Breast epithelium (tissue), 4 donors: ENCODE results near the gene FAM219B. TPM values are rescaled to one million over a fixed set of nuclear protein-coding genes. Genes with fewer than 3 reads are reported as not detected.

ENCODE experiments used
- DNase-seq, 2 donors: peaks; one replicate each; pipeline ENCODE4 v3.0.0-alpha.2; 2019; ENCODE audit warnings: low spot score in 2 of 2
- H3K27ac ChIP-seq, 2 donors: fragments of 200-600 bp; sonication (generic) in 1 of 2; one replicate each; pipeline ENCODE4 v1.5.1; 2016 to 2019; ENCODE audit warnings: mild to moderate bottlenecking in 1 of 2
- H3K27me3 ChIP-seq, 2 donors: fragments of 200-600 bp; sonication (generic) in 1 of 2; one replicate each; pipeline versions ENCODE4 v1.5.1 to v1.6.0; 2017 to 2019; ENCODE audit warnings: control low read depth in 1 of 2, mild to moderate bottlenecking in 1 of 2
- H3K36me3 ChIP-seq: fragments of 200-600 bp; one replicate; pipeline ENCODE4 v1.5.1; 2019
- H3K4me1 ChIP-seq, 2 donors: fragments of 200-600 bp; sonication (generic); one replicate each; pipeline ENCODE4 v1.5.1; 2016 to 2019; ENCODE audit warnings: control low read depth in 1 of 2
- H3K4me3 ChIP-seq, 3 donors: fragments of 200-600 bp; sonication (generic); 1 replicate in 2 of 3; 2 replicates in 1 of 3; pipeline ENCODE4 v1.5.1; 2016 to 2019; ENCODE audit warnings: mild to moderate bottlenecking in 3 of 3, moderate library complexity in 2 of 3
- H3K9me3 ChIP-seq, 2 donors: fragments of 200-600 bp; sonication (generic) in 1 of 2; one replicate each; pipeline ENCODE4 v1.5.1; 2016 to 2019; ENCODE audit warnings: control low read depth in 1 of 2
- POLR2A ChIP-seq: fragments of 450-650 bp; IDR thresholded peaks from one replicate; pipeline ENCODE4 v1.6.1; 2016; ENCODE audit warnings: antibody characterized with exemption, mild to moderate bottlenecking, moderate library complexity
- POLR2AphosphoS5 ChIP-seq, 3 donors: sonication (generic); formaldehyde crosslinking; IDR thresholded peaks; one replicate each; pipeline ENCODE4 v1.6.1; 2017; ENCODE audit warnings: antibody characterized with exemption in 3 of 3
- intact Hi-C: fragments of 100-400 bp; cut with DNase I; formaldehyde crosslinking; loops from one replicate; pipeline ENCODE4 v1.15.1; 2023; ENCODE audit warnings: low total_unique reads
- total RNA-seq, 3 donors: library from RNA; depleted of rRNA; stranded (reverse); fragments of >200 nt; gene quantifications; one replicate each; pipeline ENCODE4 v1.1.0, GENCODE V29; 2016
- TF ChIP-seq, protein P1 (sequence below), 3 donors: fragments of 450-650 bp; IDR thresholded peaks; one replicate each; pipeline ENCODE4 v1.5.1; 2016 to 2017; ENCODE audit warnings: antibody characterized with exemption in 3 of 3, mild to moderate bottlenecking in 3 of 3, moderate library complexity in 3 of 3

Gene FAM219B
- total RNA-seq, 3 donors from 2014 or later, result 51.4 to 72.0 (median 54.1) TPM

DNA sequence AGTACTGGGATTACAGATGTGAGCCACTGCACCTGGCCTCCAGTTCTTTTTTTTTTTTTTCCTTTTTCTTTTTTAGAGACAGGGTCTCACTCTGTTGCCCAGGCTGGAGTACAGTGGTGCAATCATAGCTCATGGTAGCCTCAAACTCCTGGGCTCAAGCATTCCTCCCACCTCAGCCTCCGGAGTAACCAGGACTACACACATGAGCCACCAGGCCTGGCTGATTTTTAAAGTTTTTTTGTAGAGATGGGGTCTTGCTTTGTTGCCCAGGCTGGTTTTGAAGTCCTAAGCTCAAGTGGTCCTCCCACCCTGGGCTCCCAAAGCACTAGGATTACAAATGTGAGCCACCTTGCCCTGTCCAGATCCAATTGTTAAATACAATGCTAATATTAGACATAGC is 50.1 kb downstream of the FAM219B start:
- TF ChIP-seq, protein P1, sequence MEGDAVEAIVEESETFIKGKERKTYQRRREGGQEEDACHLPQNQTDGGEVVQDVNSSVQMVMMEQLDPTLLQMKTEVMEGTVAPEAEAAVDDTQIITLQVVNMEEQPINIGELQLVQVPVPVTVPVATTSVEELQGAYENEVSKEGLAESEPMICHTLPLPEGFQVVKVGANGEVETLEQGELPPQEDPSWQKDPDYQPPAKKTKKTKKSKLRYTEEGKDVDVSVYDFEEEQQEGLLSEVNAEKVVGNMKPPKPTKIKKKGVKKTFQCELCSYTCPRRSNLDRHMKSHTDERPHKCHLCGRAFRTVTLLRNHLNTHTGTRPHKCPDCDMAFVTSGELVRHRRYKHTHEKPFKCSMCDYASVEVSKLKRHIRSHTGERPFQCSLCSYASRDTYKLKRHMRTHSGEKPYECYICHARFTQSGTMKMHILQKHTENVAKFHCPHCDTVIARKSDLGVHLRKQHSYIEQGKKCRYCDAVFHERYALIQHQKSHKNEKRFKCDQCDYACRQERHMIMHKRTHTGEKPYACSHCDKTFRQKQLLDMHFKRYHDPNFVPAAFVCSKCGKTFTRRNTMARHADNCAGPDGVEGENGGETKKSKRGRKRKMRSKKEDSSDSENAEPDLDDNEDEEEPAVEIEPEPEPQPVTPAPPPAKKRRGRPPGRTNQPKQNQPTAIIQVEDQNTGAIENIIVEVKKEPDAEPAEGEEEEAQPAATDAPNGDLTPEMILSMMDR (IDR thresholded peaks at IDR 0.05), result no peak
- Histone ChIP-seq H3K9me3 (no peaks in the 10 kb centered on the region), H3K27me3 (no peaks in the 10 kb centered on the region), H3K36me3 (peaks cover 9% of the 10 kb centered on the region), H3K4me3 (no peak overlapping the region), H3K4me1 (no peaks in the 10 kb centered on the region), H3K27ac (no peak overlapping the region)
- DNase-seq, result no peak
- intact Hi-C loops, result no loop called here

DNA sequence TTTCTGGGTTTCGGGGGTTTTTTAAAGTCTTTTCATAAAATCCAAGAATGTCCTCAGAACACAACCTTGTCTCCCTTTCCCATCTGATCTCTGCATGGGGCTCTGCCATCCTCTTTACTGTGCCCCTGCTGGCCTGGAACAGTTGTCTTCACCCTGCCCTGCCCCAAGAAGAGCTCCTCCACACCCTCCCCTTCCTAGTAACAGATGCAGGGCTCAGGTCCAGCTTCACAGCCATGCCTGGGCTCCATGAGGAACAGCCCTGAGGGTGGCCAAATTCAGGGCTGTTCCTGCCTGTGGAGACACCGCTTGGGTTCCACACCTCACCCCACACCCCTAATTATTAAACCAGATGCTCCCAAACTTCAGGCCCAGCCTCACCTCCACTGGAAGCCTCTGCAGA is 50.8 kb downstream of the FAM219B start:
- H3K36me3 ChIP-seq, result peaks cover 12% of the 10 kb centered on the region
- intact Hi-C loops, result no loop called here
- no peaks in the 10 kb centered on the region for H3K4me1 ChIP-seq
- no peaks in the 10 kb centered on the region for H3K9me3 ChIP-seq
- DNase-seq, result no peak
- H3K27me3 ChIP-seq, result no peaks in the 10 kb centered on the region
- H3K27ac ChIP-seq, result no peak overlapping the region
- no peak overlapping the region for H3K4me3 ChIP-seq
- TF ChIP-seq POLR2A, result no peak
- TF ChIP-seq, protein P1 (IDR thresholded peaks at IDR 0.05), result no peak

DNA sequence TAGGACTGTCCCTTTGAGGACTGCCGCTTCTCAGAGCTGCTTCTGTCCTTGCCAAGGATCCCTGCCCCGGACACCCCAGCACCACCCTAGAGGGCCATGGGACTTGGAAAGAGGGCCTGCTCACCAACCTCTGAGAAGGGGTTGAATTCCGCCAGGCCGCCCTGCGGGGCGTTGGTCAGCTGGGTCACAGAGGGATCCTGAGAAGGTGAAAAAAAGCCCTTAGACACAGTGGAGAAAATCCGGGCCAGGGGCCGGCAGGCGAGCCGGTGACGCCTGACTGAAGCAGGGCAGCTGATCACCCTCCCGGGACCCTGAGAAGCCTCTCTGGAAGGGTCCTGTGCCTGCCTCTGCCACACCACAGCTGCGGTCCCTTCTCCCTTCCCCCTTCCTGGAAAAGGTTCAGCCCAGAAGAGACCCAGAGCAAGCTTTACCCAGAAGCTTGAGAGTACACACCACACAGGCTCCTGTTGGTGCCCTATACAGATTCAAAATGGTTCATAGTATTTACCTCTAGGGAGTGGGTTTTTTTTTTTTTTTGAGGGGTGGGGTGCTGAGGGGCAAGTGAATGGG is 52.1 kb downstream of the FAM219B start:
- intact Hi-C loops, result no loop called here
- TF ChIP-seq, protein P1 (IDR thresholded peaks at IDR 0.05), result no peak
- TF ChIP-seq POLR2A, result no peak

DNA sequence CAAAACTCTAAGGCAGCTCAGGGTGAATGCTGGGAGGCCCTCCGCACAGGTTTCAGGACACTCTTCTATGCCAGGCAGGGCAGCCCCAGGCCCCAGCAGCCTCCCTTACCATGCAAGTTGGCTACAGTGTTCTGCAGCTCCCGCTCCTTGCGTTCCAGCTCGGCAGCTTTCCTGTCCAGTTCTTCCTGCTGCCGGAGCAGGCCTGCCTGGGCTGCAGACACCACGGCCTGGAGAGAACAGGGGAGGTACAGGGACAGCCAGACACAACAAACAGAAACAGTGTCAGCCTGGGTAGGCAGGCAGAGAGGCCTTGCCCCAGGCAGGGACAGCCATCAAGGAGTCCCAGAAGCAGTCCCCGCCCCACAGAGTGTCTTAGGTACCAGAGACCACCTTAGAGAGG is 54.7 kb downstream of the FAM219B start:
- TF ChIP-seq POLR2AphosphoS5 (IDR thresholded peaks at IDR 0.05), result no peak

More for the DNA sequence above, 52.1 kb downstream of the FAM219B start:
- Histone ChIP-seq H3K9me3 (no peaks in the 10 kb centered on the region), H3K36me3 (peaks cover 18% of the 10 kb centered on the region), H3K27ac (no peak overlapping the region), H3K4me1 (no peaks in the 10 kb centered on the region), H3K27me3 (no peaks in the 10 kb centered on the region), H3K4me3 (no peak overlapping the region)
- DNase-seq, result no peak

DNA sequence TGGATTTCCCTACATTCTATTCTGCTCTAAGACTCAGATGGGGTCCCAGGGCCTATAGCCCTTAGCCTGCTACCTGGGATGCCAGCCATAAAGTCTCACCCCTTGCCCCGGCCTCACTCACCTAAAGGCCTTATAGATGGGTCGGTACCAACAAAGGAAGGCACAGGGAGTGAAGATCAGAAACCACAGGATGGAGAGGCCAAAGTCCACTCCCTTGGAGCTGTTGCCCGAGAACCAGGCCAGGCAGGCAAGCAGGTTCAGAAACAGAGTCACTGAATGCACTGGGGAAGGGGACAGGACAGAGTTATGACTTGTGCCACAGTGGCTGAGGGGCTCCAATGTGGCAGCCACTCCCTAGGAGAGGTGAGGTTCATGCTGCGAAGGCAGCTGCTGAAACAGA is 56.3 kb downstream of the FAM219B start:
- Histone ChIP-seq H3K36me3 (peaks cover 18% of the 10 kb centered on the region), H3K4me1 (no peaks in the 10 kb centered on the region), H3K27ac (no peak overlapping the region), H3K9me3 (no peaks in the 10 kb centered on the region), H3K27me3 (no peaks in the 10 kb centered on the region), H3K4me3 (no peak overlapping the region)
- no peak for DNase-seq
- TF ChIP-seq POLR2AphosphoS5 (IDR thresholded peaks at IDR 0.05) (no peak), POLR2A (no peak)
- TF ChIP-seq, protein P1 (IDR thresholded peaks at IDR 0.05), result no peak
- intact Hi-C loops, result no loop called here

More for the DNA sequence above, 54.7 kb downstream of the FAM219B start:
- intact Hi-C loops, result no loop called here
- H3K4me1 ChIP-seq, result no peaks in the 10 kb centered on the region
- no peaks in the 10 kb centered on the region for H3K27me3 ChIP-seq
- DNase-seq, result no peak
- H3K4me3 ChIP-seq, result no peak overlapping the region
- peaks cover 18% of the 10 kb centered on the region for H3K36me3 ChIP-seq
- H3K9me3 ChIP-seq, result no peaks in the 10 kb centered on the region
- H3K27ac ChIP-seq, result no peak overlapping the region

Other genes with a start within 250 kb of the FAM219B start
- 10 to 100 TPM; 13.8 to 21.7 (median 20.3) TPM for gene EDC3, start 210.8 kb downstream of the FAM219B start, total RNA-seq
- gene CYP1A1, start 181.3 kb downstream of the FAM219B start, total RNA-seq, result 10 to 100 TPM in 1 of 3 donors, 1 to 10 TPM in 1, under 1 TPM in 1; 0.80 to 32.1 (median 4.8) TPM
- gene CYP1A2, start 158.0 kb downstream of the FAM219B start, total RNA-seq, result not detected
- gene CSK, start 124.8 kb downstream of the FAM219B start, total RNA-seq, result 10 to 100 TPM; 18.7 to 26.2 (median 18.7) TPM
- under 1 TPM in 1 of 3 donors, not detected in 2; 0.15 TPM for gene LMAN1L, start 94.0 kb downstream of the FAM219B start, total RNA-seq
- gene CPLX3, start 80.2 kb downstream of the FAM219B start, total RNA-seq, result under 1 TPM in 1 of 3 donors, not detected in 2; 0.66 TPM
- gene ULK3, start 63.7 kb downstream of the FAM219B start, total RNA-seq, result 10 to 100 TPM; 28.3 to 48.8 (median 48.0) TPM
- 10 to 100 TPM; 49.5 to 71.4 (median 69.4) TPM for gene SCAMP2, start 33.5 kb downstream of the FAM219B start, total RNA-seq
- gene MPI, start 16.8 kb downstream of the FAM219B start, total RNA-seq, result 10 to 100 TPM; 42.7 to 70.1 (median 48.3) TPM
- 10 to 100 TPM; 55.6 to 73.8 (median 58.3) TPM for gene COX5A, start 31.2 kb upstream of the FAM219B start, total RNA-seq
- gene RPP25, start 49.9 kb upstream of the FAM219B start, total RNA-seq, result 10 to 100 TPM in 2 of 3 donors, 1 to 10 TPM in 1; 7.6 to 17.1 (median 13.1) TPM
- gene SCAMP5, start 88.7 kb upstream of the FAM219B start, total RNA-seq, result 1 to 10 TPM; 2.2 to 7.5 (median 4.5) TPM
- gene PPCDC, start 116.7 kb upstream of the FAM219B start, total RNA-seq, result 10 to 100 TPM; 17.3 to 19.0 (median 18.9) TPM